HG03469 (cell line): ENCODE results near the gene PDPK1.
"Not testable (repeated sequence)": the region's sequence is repeated elsewhere in the genome, so short reads cannot be mapped to it uniquely, and the experiment has no call there.

ENCODE experiments used
- ATAC-seq: cut with Tn5 transposase; IDR thresholded peaks from one replicate; pipeline ENCODE4 v1.9.1; 2021; ENCODE audit warnings: mild to moderate bottlenecking, moderate library complexity, moderate number of reproducible peaks; ENCODE audit not compliant: unreplicated experiment

The PDPK1 gene

DNA sequence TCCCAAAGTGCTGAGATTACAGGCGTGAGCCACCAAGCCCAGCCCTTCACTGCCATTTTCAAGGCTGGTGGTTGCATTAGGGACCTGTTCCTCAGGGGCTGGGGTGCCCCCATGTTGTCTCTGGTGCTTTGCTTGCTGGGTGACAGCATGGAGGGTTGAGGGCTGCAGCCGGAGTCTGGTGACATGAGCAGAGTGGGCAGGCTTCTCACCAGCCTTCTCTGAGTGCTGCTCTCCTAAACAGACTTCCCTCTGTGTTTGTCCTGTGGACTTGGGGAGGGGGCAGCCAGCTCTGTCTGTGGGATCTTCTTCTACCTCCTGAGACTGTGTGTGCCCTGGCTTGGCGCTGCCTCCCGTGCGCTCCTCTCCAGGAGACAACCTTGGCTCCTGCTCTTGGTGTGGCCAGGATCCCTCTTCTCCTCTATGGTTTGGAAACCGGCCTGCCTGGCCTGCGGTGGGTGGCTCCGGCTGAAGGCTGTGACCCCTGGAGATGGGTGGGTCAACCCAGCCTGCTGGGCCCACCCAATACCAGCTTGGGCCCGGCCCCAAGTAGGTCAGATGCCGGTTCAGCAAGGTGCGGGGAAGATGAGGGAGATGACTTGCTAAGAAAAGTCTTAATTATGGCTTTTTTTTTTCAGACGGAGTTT lies 72.1 kb downstream of the PDPK1 start:
- no peak for ATAC-seq

DNA sequence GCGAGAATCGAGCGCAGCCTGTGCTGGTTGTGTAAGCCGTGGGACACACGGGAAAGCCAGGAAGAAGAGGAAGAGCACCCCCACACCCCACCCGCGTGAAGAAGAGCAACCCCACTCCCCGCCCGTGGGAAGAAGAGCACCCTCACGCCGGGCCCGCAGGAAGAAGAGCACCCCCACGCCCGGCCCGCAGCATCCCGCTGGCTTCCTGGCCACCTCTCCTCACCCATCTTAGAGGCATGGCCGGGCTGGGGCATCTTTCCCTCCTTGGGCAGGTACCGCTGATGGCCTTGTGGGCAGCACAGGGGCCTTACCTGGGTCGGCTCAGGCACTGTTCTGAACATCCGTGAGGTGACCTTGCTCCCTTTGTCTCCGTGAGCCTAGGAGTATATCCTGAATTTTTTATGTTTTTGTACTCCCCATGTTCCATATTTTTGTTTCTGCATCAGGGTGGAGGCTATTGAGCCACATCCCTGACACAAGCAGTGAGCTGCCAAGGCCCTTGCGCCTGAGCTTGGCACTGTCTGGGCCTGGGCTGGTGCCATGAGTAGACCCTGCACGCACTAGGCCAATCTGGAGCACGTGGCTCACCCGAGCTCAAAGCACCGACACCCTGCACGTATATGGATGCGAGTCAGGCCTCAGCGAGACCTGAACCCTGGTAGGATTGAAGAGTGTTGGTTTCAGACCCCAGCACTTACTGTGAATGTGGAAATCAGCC lies 73.1 kb downstream of the PDPK1 start:
- no peak for ATAC-seq

DNA sequence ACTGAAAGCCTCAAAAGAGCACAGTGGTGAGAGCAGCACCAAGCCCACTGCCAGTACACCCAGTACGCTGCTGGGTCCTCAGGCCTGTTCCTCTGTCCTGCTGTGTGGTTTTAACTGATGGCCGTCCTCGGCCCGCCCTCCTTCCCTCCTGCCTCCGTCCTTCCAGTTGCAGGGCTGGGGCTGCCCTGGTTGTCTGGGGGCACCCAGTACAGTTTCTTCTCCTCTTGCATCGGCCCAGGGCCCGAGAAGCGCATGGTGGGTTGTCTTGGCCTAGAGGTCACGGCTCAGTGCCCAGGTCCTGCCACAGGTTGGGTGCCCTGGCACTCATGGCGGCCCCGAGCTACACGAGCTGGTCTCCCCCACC lies 73.7 kb downstream of the PDPK1 start:
- ATAC-seq = no peak

DNA sequence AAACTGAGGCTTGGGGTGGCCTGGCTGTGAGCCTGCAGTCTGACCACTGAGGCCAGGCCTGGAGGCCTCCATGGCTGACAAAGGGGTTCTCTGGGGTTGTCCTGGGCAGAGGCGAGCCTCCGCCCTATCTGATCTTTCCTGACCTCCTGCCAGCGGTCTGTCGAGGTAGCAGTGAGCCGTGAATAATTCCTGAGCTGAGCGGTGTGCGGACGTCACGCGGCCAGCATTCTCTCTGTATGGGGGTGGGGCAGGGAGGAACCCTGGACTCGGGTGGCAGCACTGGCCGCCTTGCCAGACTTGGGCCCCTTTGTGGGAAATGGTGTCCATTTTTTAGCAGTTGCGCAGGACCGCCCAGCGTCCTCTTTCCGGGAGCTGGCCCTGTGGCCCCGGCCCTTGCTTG lies 74.1 kb downstream of the PDPK1 start:
- ATAC-seq = not testable (repeated sequence)

DNA sequence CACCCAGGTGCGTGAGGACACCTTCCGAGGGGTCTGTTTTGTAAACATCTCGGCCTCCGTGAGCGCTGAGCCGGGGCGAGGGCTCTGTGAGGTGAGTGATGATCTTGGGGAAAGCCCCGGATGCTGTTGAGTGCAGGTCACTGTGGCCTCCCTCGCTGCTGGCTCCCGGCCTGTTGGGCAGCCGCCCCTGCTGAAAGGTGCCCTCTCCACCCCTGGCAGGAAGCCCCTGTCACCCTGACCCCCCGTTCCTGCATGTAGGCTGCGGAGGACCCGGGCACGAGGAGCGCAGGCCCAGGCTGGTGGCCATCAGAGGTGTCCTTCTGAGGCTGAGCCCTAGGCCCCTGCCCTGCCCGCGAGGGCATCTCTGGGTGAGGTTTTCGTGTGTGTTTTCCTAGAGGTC lies 75.4 kb downstream of the PDPK1 start:
- not testable (repeated sequence) for ATAC-seq

DNA sequence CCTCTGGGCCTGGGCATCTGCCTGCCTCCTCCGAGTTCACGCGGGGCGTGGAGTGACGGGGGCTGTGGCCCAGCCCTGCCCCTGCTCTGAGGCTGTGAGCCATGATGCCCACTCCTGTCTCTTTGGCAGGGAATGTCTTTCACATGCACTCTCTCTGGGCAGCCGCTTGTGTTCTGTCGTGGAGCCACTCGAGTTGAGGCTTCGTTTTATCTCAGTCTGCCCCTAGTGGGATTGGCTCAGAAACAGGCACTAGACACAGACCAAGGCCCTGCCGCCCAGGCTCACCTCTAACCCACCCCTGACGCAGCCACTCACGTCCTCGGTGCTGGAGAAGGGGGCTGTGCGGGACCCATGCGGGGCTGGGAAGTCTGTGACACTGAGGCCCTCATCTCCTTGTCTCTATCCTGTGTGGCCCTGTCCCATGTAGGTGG lies 77.0 kb downstream of the PDPK1 start:
- no peak for ATAC-seq

DNA sequence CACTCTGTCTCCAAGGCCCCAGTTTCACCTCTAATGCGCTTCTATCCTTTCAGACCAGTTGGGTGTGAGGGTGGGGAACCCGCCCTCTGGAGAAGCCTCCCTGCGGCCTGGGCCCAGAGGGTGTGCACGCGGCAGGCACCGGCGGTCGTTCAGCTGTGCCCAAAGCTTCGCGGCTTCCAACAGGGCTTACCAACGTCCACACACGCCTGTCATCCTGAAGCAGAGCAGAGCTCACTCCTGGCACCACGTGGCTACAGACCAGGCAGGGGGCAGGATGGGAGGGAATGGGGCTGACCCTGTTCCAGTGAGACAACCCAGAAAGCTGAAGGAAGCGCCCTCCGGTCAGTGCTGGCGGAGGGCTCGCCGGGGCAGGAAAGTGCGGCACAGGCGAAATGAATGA lies 81.1 kb downstream of the PDPK1 start:
- not testable (repeated sequence) for ATAC-seq

DNA sequence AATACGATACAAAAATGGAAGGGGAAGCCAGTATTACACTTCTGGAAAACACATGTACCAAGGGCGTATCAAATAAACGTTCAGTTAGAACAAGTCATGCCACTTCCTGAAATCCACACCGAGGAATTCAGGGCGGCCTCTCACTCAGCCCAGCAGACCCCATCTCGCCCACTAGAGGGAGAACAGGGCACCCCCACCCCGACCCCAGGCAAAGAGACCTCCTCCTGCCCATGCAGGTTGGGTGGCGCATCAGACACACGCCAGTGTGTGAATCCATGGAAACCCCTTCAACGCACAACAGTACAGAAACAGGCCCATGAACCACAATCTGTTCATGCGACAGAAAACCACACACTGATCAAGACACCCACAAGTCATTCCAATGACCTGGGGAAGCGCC lies 81.8 kb downstream of the PDPK1 start:
- not testable (repeated sequence) for ATAC-seq

DNA sequence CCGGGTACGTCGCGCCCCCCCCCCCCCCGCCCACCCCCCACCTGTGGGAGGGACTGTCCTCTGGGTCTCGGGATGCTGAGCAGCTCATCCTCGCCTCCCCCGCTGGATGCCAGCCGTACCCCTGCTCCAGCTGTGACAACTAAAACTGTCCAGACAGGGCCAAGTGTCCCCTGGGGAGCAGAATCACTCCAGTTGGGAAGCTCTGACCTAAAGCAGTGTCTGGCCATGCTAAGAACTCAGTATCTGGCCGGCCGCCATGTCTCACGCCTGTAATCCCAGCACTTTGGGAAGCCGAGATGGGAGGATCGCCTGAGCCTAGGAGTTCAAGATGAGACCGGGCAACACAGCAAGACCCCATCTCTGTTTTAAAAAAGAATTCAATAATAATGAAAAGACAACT lies 83.0 kb downstream of the PDPK1 start:
- not testable (repeated sequence) for ATAC-seq

DNA sequence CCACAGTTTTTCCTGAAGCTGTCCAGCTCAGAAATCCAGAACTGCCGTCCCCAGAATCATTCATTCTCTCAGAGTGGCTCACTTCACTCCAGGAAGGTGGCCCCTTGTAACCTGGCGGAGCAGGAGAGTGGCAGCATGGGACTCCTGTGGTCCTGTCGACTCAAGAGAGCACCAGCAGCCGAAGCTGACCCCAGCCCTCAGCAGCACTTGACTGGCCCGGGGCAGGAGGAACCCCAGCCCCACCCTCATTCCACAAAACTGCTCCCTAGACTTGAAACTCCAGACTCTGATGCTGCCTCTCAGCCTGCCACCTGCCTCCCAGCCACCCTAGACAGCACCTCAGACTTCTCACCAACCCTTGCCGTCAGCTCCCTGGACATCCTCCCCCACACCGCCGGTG lies 83.6 kb downstream of the PDPK1 start:
- not testable (repeated sequence) for ATAC-seq

DNA sequence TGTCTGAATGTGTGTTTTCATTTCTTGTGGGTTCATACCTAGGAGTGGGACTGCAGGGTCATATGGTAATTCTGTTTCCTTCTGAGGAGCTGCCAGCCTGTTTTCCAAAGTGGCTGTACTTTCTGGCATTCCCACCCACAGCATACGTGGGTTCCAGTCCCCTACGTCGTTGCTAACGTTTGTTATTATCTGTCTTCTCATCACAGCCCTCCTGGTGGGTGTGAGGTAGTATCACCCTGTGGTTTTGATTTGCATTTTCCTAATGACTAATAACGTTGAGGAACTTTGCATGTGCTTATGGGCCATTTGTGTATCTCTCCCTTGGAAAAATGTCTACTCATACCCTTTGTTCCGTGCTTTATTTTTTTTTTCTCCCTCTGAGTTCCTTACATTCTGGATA lies 89.3 kb downstream of the PDPK1 start:
- ATAC-seq = not testable (repeated sequence)

DNA sequence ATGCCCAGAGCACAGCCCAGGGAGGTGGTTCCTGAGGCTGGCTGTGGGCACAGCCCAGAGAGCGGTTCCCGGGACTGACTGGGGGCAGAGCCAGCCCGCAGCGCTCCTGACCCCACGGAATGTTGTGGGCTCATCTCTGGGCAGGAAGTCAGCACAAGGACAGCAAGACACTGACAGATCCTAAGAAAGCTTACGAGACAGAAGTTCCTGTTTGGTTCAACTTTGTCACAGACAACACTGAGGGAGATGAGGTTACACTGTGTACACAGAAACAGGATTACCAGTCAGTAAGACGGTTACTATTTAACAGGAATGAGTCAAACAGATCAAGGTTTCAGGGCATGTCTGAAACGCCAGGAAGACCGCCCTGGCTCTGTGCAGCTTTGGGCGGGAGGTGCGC lies 93.4 kb downstream of the PDPK1 start:
- not testable (repeated sequence) for ATAC-seq

DNA sequence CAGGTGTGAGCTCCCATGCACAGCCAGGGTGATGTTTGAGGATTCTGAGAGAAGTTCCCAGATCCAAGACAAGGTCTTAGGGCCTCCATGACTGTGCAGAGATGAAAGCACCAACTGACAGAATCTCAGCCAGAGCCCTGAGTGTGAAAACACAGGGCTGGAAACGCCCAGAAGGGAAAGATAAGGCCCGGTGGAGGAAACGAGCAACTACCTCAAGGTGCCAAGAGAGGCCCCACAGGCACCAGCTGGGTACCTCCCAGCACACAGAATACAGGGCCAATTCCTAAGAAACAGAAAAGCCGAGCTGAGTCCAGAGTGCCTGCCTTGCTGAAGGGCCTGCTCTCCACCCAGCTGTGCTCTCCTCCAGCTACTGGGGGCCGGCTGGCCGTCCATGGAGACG lies 94.5 kb downstream of the PDPK1 start:
- ATAC-seq = not testable (repeated sequence)

DNA sequence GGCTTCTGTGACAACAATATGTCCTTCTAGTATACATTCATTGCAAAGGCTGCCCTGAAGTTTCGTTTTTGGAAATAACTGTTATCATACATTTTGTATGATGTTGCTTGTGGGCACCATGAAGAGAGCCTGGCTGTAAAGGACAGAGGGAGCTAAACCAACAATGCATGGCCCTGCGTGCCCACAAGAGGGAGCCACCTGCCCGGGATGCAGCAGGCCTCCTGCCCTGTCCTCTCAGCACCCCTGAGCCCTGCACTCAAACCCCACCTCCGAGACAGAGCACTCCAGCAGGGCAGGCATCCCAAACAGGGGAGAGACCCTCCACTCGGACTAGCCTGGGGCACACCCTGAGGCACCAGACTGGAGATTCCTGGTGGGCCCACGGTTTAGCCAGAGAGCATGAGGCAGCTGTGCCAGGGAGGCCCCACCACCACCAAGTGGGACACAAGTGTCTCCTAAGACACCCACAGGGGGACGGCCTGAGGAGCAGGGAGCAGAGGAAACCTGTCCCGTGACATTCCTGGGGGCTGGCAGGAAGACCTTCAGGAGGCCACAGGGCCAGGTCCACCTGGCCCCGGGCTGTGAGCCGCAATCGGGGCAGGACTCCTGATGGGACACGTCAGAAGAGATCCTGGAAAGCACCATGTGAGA lies 101.4 kb downstream of the PDPK1 start:
- not testable (repeated sequence) for ATAC-seq

DNA sequence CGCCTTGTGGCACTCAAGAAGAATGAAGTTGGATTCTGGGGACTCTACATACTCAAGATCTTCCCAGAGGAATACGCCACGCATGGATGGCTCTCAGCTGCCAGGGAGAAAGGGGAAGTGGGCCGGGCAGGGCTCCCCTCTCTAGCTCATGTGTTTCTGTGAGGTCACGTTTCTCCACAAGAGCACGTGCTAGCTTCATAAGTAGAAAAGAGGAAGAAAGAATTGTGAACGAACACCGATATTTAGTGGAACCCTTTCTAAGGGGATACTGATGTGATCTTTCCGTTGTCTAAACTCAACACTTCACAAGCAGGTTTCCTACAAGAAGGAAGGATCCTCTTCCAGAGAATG lies 101.9 kb downstream of the PDPK1 start:
- not testable (repeated sequence) for ATAC-seq

DNA sequence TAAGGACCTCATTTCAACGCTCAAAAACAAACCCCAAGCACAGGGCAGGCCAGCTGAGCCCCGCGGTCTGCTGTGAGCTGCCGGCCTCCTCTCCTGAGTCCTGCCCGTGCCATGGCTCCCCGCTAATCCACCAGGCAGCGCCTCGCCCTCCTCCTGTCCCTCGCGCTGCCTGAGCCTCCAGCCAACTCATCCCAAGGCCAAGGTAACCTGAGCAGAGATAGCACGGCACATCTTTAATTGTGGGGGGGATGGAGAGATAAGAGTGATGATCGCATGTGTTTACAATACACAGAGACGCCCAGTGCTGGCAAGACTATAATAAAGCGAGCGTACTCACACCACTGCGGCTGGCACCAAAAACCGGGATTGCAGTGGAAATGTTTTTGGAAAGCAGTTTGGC lies 104.7 kb downstream of the PDPK1 start:
- ATAC-seq = not testable (repeated sequence)

DNA sequence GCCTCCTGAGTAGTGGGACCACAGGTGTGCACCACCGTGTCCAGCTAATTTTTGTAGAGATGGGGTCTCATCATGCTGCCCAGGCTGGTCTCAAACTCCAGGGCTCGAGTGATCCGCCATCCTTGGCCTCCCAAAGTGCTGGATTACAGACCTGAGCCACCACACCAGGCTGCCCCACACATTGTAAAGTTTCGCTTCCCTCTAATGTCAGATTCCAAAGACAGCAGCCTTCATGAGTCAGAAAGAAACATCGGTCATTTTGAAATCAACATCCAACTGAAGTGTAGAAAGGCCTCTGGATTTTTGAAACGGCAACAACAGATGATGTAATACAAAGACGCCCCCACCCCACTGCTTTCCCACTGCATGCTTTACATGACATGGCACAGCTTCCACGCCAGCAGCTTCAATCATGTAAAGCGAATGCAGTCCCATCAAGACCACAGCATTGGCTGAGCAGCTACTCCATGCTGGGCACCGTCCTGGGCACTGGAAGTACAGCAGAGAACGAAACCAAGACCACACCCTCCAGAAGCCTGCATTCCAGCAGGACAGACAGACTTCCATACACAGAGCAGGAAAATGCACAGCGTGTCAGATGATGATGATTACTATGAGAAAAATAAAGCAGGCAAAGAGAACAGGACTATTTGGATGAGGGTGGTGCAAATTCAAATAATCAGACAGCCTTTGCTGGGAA lies 107.1 kb downstream of the PDPK1 start:
- not testable (repeated sequence) for ATAC-seq

DNA sequence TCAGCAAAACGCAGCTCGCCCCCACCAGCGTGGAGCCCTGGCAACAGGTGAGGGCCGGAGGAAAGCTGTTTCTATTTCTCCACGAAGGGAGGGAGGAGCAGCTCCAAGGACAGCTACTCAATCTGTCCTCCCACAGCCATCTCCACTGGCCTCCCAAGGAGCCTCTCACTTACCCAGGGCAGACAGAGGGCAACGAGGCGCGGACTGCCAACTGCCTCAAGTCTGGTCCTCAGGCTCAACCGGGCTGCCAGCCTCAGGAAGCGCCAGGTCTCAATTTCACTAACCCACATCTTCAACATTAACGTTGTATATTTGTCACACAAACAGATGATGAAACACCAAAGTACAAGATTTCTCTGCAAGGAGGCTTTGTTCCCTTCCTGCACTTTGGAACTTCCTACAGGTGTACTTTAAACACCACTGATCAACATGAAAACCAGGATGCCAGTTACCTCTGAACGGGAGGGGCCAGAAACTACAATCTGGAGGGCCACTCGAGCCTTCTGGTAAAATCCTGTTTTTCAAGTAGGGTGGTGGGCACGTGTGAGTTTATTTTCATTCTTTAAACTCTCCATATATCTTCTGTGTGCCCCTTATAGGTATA lies 113.5 kb downstream of the PDPK1 start:
- not testable (repeated sequence) for ATAC-seq
